ENCODE measurements around the gene CNDP2.

Gene CNDP2

DNA sequence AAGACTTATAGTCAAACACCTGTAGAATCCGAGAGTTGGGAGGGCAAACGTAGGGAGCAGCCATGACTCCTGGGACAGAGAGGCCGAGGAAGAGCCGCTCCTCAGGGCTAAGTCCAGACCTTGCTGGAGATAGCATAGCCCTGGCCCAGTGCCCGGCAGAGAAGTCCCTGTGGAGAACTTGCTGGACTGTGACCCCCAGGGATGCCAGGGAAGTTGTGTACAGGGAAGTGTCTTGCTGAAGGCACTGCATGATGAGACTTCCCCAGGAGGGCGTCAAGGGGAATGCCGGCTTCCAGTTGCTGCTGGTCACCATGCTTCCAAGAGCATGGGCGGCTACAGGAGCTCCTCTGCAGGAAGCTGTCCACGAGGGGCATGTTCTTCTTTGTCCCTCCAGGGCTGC is 29.6 kb downstream of the CNDP2 start:
- H3K36me3 ChIP-seq: peaks cover 11 to 24% (median 22%) of the 10 kb centered on the region in 11 experiments; a peak in 21 of 22 replicates
- H3K27me3 ChIP-seq: no peaks in the 10 kb centered on the region
- H3K4me1 ChIP-seq: peaks cover 0 to 9% (median 0%) of the 10 kb centered on the region in 10 experiments; a peak in 7 of 20 replicates
- no peaks in the 10 kb centered on the region for H3K9me3 ChIP-seq (replicated peaks in 1 of 11)
- no peak overlapping the region for H3K27ac ChIP-seq
- no peak overlapping the region for H3K4me2 ChIP-seq
- TF ChIP-seq Cebpa-rat (IDR thresholded peaks at IDR 0.05): no peak
- H3K4me3 ChIP-seq: no peak overlapping the region
- no peak overlapping the region for H3K9ac ChIP-seq
- peaks cover 0 to 15% (median 0%) of the 10 kb centered on the region in 11 experiments; a peak in 5 of 22 replicates for H4K20me1 ChIP-seq

DNA sequence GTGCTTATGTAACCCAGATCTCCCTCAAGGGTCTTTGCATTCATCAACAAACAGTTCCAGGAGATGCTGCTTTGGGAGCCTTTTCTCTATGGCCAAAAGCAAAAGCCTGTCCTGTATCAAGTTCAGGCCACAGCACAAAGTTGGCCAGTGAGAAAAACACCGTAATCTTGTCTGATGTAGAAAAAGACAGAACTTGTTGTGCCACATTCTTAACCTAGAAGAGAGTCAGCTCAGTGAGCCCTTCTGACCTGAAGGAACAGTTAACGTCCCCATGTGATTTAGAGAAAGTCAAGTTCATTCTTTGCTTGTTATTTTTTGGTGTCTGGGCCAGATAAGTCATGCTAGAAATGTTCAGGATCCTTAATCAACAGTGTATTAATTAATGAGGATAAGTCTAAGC is 30.3 kb downstream of the CNDP2 start:
- Histone ChIP-seq H3K4me2 (no peak overlapping the region), H3K27me3 (no peaks in the 10 kb centered on the region), H3K9ac (no peak overlapping the region), H4K20me1 (peaks cover 0 to 13% (median 0%) of the 10 kb centered on the region in 11 experiments; a peak in 3 of 22 replicates), H3K9me3 (replicated peaks in 1 of 11) (no peaks in the 10 kb centered on the region), H3K4me3 (no peak overlapping the region), H3K36me3 (peaks cover 4 to 17% (median 14%) of the 10 kb centered on the region in 11 experiments; a peak in 19 of 22 replicates), H3K4me1 (peaks cover 0 to 9% (median 0%) of the 10 kb centered on the region in 10 experiments; a peak in 7 of 20 replicates), H3K27ac (no peak overlapping the region)
- no peak for TF ChIP-seq Cebpa-rat (IDR thresholded peaks at IDR 0.05)

DNA sequence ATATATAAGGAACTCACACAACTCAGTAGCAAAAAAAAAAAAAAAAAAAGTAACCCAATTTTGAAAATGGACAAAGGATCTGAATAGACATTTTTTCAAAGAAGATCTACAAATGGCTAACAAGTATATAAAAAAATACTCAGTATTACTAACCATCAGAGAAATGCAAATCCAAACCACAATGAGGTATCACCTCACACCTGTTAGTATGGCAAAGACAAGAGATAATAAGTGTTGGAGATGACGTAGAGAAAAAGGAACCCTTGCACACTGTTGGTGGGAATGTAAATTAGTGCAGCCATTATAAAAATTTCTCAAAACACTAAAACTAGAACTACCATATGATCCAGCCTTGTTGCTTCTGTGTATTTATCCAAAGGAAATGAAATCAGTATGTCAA is 32.3 kb downstream of the CNDP2 start:
- no peak overlapping the region for H3K4me3 ChIP-seq
- H4K20me1 ChIP-seq: no peaks in the 10 kb centered on the region
- H3K4me2 ChIP-seq: no peak overlapping the region
- H3K27me3 ChIP-seq: no peaks in the 10 kb centered on the region
- no peak overlapping the region for H3K27ac ChIP-seq
- no peak overlapping the region for H3K9ac ChIP-seq
- TF ChIP-seq Cebpa-rat (IDR thresholded peaks at IDR 0.05): no peak
- peaks cover 0 to 6% (median 0%) of the 10 kb centered on the region in 10 experiments; a peak in 4 of 20 replicates for H3K4me1 ChIP-seq
- H3K9me3 ChIP-seq (replicated peaks in 1 of 11): no peaks in the 10 kb centered on the region
- no peaks in the 10 kb centered on the region for H3K36me3 ChIP-seq

DNA sequence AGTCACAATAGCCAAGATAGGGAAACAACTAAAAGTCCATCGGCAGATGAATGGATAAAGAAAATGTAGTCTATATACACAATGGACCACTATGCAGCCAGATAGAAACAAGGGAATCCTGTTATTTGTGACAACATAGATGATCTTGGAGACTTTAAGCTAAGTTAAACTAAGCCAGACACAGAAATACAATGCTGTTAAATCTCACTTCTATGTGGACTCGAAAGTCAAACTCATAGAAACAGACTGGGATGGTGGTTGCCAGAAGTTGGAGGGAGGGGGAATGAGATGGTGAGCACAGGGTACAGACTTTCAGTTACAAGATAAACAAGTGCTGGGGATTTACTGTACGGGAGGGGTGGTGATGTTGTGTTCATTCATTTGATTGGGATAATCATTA is 32.8 kb downstream of the CNDP2 start:
- Histone ChIP-seq H3K36me3 (no peaks in the 10 kb centered on the region), H3K4me2 (no peak overlapping the region), H3K27ac (no peak overlapping the region), H3K9ac (no peak overlapping the region), H3K4me3 (no peak overlapping the region), H3K9me3 (replicated peaks in 1 of 11) (no peaks in the 10 kb centered on the region), H3K4me1 (peaks cover 0 to 3% (median 0%) of the 10 kb centered on the region in 10 experiments; a peak in 4 of 20 replicates), H3K27me3 (no peaks in the 10 kb centered on the region), H4K20me1 (no peaks in the 10 kb centered on the region)
- TF ChIP-seq Cebpa-rat (IDR thresholded peaks at IDR 0.05): no peak

DNA sequence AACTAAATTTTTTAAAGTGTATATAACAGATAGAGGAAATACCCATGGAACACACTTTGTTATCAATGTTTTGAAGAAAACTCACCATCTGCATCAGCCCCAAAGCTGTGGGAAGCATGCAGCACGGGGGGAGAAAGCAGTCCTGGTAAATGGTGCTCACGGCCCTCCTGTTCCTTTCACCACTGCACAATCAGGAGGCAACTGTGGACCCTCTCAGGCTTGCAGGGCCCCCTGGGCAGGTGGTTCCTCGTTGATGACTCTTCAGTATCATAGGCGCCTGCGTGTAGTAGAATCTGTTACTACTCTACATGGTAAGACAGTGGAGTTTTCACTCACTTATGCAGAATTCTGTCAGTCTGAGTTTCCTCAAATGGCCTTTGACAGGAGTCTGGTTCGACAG is 33.2 kb downstream of the CNDP2 start:
- Histone ChIP-seq H3K27me3 (no peaks in the 10 kb centered on the region), H3K9ac (no peak overlapping the region), H3K4me1 (no peaks in the 10 kb centered on the region), H3K4me3 (no peak overlapping the region), H4K20me1 (no peaks in the 10 kb centered on the region), H3K36me3 (no peaks in the 10 kb centered on the region), H3K4me2 (no peak overlapping the region), H3K27ac (no peak overlapping the region), H3K9me3 (replicated peaks in 1 of 11) (no peaks in the 10 kb centered on the region)
- TF ChIP-seq Cebpa-rat (IDR thresholded peaks at IDR 0.05): no peak

DNA sequence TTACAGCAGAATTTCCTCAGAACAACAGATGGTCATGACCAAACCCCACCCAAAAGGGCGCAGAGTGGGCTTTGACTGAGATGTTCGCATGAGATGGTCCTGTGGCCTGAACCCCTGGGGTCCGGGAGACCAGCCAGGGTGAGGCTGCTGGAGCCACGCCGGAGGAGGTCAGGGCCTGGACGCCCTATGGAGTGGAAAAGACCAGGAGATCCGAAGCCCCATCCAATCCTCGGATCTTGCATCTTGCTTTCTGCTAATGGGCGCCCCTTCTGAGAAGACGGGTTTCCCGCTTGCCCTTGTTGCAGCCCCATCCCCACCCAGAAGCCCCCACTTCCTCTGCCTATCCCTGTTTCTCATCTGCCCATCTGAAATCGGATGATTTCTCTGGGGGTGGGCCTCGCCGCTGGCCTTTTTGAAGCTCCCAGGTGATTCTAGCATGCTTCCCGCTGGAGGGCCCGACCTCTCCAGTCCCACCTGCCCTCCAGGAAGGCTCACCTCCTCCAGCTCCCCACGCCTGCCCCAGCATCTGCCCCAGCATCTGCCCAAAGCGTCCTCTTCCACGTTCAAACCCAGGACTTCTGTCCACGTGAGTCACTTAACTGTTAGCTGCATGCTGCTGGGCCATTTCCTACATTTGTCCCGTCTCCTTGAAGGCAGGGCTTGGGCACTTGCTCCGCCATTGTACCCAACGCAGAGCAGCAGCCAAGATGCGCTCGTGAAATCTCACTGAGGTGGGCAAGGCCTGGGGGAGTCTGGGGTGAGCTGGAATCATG is 33.8 kb downstream of the CNDP2 start:
- Histone ChIP-seq H3K4me1 (no peaks in the 10 kb centered on the region), H3K27ac (no peak overlapping the region), H3K9ac (no peak overlapping the region), H3K4me3 (no peak overlapping the region), H3K36me3 (no peaks in the 10 kb centered on the region), H3K4me2 (no peak overlapping the region), H4K20me1 (no peaks in the 10 kb centered on the region), H3K9me3 (replicated peaks in 1 of 11) (no peaks in the 10 kb centered on the region), H3K27me3 (no peaks in the 10 kb centered on the region)
- TF ChIP-seq Cebpa-rat (IDR thresholded peaks at IDR 0.05): no peak

DNA sequence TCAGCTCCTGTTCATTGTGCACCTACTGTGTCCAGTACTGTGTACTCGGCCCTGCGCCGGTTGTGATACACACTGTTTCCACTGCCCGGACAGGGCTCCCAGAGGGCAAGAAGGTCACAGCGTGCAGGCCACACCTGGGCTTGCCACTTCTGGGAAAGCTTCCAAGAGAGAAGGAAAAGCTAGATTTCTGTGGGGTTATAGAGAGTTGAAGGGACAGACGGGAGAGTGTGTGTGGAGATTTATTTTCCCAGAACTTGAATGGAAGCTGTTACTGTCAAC is 34.4 kb downstream of the CNDP2 start:
- Histone ChIP-seq H3K27me3 (no peaks in the 10 kb centered on the region), H3K4me2 (no peak overlapping the region), H3K4me3 (no peak overlapping the region), H3K9me3 (replicated peaks in 1 of 11) (no peaks in the 10 kb centered on the region), H3K27ac (no peak overlapping the region), H4K20me1 (no peaks in the 10 kb centered on the region), H3K4me1 (no peaks in the 10 kb centered on the region), H3K9ac (no peak overlapping the region), H3K36me3 (no peaks in the 10 kb centered on the region)
- TF ChIP-seq Cebpa-rat (IDR thresholded peaks at IDR 0.05): no peak

DNA sequence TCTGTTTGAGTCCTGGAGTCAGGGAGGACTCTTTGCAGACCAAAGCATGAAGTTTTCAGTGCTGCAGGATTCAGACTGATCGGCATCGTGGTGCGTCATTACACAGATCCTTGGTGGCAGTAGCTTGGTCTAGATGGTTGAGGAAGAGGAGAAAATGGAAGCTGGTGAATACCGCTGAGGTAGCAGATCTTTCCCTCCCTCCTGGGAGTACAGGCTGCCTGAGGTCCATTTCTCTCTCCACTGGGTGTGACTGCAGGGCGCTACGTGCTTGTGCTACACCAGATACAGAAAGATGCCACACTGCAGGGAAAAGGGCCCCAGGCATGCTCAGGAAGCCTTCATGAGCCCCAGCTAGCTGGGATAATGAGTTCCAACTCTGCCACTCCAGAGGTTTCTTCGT is 34.9 kb downstream of the CNDP2 start:
- no peak overlapping the region for H3K4me2 ChIP-seq
- H3K27me3 ChIP-seq: no peaks in the 10 kb centered on the region
- no peaks in the 10 kb centered on the region for H3K4me1 ChIP-seq

DNA sequence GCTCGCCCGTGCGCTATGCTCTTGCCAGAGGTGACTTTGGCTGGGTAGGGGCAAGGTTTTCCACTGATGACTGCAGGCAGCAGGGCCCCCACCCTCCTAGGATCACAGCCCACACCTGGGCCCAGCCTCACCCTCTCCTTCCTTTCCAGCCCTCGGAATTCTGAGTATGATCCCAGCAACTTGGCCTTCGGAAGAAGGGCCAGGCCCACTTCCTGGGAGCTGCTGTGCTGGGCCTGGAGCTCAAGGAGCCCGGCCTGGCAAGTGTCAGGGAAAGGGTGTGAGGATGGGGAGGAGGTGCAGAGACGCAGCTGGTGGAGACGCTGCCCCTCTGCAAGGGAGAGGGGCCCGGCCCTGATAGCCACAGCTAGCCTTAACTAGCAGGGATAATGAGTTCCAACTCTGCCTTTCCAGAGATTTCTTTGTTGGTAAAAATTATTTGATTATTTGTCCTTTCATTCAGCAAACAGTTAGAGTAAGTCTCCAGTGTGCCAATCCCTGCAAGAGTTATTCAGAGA is 36.4 kb downstream of the CNDP2 start:
- Histone ChIP-seq H3K36me3 (no peaks in the 10 kb centered on the region), H3K27me3 (no peaks in the 10 kb centered on the region), H4K20me1 (no peaks in the 10 kb centered on the region), H3K27ac (no peak overlapping the region), H3K4me3 (no peak overlapping the region), H3K9me3 (replicated peaks in 1 of 11) (peaks cover 0 to 15% (median 6%) of the 10 kb centered on the region in 11 experiments; a peak in 6 of 22 replicates), H3K4me1 (no peaks in the 10 kb centered on the region), H3K9ac (no peak overlapping the region), H3K4me2 (no peak overlapping the region)
- no peak for TF ChIP-seq Cebpa-rat (IDR thresholded peaks at IDR 0.05)

More for the DNA sequence above, 34.9 kb downstream of the CNDP2 start:
- no peaks in the 10 kb centered on the region for H3K36me3 ChIP-seq
- peaks cover 0 to under 1% (median 0%) of the 10 kb centered on the region in 11 experiments; a peak in 1 of 22 replicates for H3K9me3 ChIP-seq (replicated peaks in 1 of 11)
- no peak overlapping the region for H3K27ac ChIP-seq
- no peaks in the 10 kb centered on the region for H4K20me1 ChIP-seq
- H3K4me3 ChIP-seq: no peak overlapping the region
- H3K9ac ChIP-seq: no peak overlapping the region
- TF ChIP-seq Cebpa-rat (IDR thresholded peaks at IDR 0.05): no peak

DNA sequence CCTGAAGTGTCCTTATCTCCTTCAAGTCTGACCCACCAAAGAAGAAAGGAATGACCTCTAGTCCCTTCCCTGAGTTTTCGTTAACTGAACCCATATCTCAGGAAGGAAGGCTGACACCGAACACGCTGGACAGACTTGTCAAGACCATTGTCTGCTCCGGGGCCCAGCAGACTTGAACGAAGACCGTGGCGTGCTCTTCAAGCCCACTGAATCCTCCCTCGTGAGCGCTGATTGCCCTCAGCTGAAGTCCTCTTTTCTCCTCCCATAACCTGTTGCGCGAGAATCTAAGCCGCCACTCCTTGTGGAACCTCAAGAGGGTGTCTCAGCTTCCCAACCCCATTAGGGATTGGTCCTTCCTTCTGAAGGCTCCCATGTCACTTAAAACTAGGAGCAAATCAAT is 37.5 kb downstream of the CNDP2 start:
- Histone ChIP-seq H3K27ac (no peak overlapping the region), H3K36me3 (no peaks in the 10 kb centered on the region), H3K9ac (no peak overlapping the region), H3K4me1 (no peaks in the 10 kb centered on the region), H3K4me3 (no peak overlapping the region), H3K9me3 (replicated peaks in 1 of 11) (peaks cover 0 to 16% (median 6%) of the 10 kb centered on the region in 11 experiments; a peak in 6 of 22 replicates), H4K20me1 (no peaks in the 10 kb centered on the region), H3K4me2 (no peak overlapping the region), H3K27me3 (no peaks in the 10 kb centered on the region)
- no peak for TF ChIP-seq Cebpa-rat (IDR thresholded peaks at IDR 0.05)

All from BLaER1 treated with 17β-estradiol and CSF1 and Interleukin-3, amounts not matched to agents 10 nM and 100 nM (cell line).